ENCODE measurements around the gene SYT15B.
"Not testable (repeated sequence)": the region's sequence is repeated elsewhere in the genome, so short reads cannot be mapped to it uniquely, and the experiment has no call there.

SYT15B gene

DNA sequence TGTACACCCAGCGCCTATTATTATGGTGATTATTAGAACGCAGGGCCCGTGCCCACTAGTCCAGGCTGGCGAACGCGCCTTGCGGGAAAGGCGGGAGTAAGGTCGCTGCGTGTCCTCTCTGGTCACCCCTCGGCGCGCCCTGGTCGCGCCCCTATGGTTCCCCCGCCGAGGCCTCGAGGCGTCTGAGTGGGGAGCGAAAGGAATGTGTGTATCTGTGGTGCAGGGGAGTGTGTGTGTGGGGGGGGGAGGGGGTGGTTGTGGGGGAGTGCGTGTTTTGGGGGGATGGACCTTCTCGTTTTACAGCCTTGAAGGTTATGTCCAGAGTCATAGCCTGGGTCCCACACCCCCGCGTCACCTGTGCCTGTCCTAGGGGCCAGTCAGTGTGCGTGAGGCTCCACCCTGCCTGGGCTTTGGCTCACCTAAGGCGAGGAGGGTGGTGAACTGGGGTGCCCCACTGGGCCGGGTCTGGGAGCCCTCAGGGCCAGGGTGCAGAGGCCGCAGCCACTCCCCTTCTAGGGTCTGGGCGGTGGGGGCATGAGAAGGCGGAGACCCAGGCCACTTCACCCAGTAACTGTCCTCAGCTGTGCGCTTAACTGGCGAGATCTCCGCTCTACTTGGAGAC lies at the start of gene SYT15B:
Gene SYT15B (minus strand): TSS at position 39 of the 622 bp plus-strand sequence. CDS start 952 bp downstream, outside the sequence.
- DNase-seq = not testable (repeated sequence)

DNA sequence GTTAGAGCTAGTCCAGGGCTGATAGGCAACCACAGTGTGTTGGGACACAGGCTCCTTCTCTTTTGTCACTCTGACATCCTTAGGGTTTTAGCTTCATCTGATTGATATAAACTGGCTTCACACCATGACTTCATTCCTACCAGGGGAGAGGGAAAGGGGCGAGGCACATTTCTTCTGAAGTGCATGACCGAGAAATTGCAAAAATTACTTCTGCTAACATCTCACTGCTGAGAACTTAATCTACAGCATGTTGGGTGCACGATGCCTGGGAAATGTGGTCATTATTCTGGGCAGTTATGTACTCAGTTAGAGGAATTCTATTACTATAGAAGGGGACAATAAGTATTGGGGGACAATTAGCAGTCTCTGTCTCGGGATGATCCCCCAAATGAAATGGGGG lies 16.2 kb upstream of the SYT15B start:
- DNase-seq = not testable (repeated sequence)

DNA sequence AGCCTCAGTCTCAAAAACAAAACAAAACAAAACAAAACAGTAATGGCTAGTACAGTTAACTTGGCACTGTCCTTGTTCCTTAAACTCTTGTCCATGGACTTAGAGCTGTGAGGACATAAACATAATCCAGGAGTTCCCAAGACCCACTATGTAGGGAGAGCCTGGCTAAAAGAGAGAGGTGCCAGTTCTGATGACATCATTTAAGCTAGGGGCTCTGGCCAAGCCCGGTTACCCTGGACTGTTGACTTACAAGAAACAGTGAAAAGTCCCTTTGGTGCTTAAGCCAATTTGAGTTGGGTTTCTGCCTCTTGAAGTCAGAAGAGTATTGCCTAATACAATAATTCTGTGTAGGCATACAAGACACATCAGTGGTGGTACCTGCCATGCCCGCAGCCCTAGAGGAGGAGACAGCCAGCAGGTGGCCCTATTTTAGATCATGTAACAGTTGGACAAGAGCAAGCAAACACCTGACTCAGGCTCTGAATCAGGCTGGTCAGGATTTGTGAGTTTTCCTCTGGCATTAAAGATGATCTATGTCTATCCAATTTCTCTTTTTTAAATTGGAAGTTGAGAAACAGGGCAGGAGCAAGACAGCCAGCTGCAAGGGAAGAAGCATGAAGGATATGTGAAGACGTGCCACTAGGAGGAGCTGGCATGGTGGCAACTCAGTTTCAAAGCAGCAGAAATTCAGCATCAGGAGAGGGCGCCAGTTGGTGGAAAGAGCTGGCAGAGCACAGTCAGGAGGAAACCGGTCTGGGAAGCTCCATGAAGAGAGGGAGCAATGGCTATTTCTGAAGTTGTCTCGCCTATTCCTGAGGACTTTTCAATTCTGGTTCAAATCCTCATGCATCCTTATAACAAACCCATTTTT lies 12.2 kb upstream of the SYT15B start:
- not testable (repeated sequence) for DNase-seq

DNA sequence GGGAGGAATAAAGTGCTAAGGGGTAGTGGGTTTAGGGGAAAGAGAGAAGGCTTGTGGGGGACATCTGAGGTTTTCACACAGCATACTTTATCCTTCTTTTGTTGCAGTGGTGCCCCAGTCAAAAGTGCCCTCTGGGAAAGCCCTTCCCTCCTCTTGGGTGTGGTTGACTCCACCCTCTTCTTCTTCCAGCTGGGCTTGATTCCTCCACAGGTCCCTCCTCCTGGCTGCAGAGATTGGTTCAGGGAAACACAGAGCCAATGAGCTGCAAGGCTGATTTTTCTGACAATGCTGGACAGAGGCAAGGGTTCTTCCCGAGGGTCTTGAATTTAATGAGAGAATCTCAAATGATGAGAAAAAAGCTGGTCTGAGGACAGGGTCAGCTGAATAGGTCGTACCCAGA lies 7.4 kb upstream of the SYT15B start:
- not testable (repeated sequence) for DNase-seq

DNA sequence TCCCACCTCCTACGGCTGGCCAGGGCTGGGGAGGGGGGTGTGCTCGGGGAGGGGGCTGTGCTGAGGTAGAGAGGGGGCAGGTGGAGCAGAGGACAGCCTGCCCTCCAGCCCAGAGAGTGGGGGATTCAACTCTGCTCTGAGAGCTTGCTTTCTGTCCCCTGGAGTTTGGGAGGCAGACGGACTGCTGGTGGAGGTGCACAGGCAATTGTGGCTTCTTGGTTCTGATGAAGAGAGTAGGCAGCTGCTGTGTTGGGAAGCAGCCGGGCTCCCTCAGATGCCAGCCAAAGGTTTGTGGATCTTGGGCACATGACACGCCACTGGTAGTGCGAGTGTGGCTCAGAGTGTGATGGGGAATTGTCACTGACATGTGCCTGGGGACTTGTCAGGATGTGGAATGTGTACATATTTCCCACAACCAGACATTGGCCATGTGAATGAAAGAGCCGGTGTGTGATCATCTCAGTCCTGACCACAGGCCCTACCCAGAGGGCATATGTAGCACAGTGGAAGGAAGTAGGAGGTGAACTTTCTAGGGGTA lies 5.3 kb upstream of the SYT15B start:
- DNase-seq = not testable (repeated sequence)

DNA sequence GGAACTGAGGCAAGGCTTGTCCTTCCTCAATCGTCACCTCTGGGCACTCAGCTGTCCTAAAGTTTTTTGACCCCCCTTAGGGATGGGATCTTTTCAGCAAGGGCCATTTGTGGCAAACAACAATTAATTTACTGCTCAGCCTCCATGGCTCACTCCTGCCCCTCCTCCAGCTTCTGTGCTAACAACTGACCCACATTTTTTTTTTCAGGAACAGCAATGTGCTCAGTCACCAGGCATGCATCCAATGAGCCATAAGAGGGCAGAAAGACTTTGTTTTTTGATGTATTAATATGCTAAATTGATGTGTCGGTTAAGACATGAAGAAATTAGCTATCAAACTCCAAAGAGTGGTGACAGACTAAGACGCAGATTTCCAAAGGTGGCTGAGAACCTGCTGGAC lies 4.7 kb upstream of the SYT15B start:
- DNase-seq = not testable (repeated sequence)

DNA sequence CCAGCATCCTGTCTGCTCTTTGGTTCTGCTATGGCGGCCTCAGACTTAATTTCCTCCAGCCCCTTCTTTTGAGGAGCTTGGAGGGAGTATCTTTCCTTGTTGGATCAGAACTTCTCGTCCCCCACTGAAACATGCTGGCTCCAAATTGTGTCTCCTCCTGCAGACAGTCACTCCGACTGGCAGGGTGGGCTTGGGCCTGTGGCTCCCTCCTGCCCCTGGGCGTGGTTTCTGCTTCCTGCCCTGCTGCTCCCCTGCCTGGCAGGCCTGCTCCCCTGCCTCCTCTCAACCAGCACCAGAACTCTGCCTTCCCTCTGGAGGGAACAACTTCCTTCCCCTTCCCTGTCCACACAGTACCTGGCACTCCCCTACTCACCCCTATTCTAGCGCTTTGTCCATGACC lies 3.8 kb upstream of the SYT15B start:
- not testable (repeated sequence) for DNase-seq

DNA sequence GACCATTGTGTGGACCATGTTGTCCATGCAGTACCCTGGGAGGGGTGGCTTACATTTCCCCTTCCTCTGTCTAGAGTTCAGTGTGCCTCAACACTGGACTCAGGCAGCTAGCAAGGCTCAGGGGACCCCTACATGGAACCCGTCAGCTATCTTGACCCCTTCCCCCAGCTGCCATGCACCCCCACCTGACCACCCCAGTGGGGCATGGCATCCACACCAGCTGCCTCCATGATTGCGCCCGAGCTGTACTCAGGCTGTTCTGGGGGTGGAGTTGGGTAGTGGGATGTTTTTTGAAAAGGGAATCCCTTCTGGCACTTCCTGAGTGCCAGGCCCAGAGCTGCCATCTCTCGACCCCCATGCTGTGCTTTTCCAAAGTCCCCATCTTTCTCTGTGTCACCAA lies 1.8 kb upstream of the SYT15B start:
- not testable (repeated sequence) for DNase-seq

DNA sequence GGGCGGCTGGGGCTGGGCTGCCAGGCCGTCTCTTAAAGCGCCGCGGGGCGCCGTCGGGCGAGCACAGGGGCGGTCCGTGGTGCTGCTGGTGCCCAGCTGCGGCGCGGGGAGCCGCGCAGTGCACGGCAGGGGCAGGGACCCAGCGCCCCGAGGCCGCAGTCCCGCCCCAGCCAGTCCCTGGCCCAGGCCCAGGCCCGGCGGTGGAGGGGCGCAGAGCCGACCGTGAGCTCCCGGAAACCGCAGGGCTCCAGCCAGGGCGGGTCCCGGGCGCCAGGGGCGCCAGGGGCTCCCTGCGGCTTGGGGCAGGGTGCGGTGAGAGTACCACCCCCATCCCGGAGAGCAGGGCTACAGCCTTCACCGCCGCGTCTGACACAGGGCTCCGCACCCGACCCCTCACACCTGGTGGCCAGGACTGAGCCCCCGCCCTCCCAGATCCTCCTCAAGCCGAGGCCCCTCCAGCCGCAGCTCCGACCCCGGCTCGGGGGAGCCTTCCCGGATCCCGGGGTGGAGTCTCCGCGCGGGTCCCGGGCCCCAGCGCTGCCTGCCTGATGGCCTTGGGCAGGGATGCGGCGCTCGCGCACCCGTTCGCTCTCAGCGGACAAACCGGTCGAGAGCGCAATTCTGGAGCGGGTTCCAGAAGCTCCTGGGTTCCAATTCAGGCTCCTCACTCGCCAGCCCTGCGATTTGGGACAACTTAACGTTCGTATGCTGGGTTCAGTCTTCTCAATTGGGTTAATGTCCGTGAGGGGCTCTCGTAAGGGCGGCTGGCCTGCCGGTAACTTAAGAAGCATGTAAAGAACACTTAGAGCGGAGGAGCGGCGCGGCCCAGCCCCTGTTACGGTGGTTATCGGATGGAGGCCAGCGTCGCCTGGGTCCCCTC lies 478 bp downstream of the SYT15B start:
- DNase-seq = not testable (repeated sequence)

DNA sequence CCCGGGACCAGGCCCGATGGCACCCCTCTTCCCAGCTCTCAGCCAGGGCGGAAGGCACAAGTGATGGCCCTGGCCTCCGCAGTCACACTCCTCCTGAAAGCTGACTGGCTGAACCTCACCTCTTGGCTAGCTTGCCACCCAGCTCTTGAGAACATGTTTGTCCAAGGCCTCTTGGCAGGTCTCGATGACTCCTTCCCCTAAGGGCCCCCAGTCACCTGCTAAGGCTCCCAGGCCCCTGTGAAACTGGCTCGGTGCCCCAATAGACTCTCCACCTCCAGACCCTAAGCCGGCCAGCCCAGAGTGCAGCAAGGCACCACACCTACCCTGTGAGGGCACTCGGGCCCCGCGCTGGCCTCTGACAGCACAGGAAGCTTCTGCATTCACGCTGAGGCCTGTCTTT lies 4.5 kb downstream of the SYT15B start:
- not testable (repeated sequence) for DNase-seq

DNA sequence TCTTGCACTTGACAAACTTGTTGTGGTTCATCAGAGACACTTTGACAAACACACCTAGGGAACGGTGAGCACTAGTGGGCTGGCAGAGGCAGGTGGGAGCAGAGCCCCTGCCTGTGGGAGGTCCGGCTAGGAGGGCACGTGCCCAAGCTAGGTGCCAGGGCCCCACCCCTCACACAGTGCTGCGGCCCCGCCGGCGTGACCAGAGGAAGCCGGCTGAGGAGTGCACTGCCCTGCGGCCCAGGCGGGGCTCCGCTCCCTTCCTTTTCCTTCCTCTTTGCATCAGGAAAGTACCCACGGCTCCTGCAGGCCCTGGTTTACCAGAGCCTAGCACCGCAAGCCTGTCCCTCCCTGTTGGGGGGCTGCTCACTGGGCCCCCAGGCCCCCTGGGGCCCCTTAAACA lies 7.2 kb downstream of the SYT15B start:
- DNase-seq = not testable (repeated sequence)

DNA sequence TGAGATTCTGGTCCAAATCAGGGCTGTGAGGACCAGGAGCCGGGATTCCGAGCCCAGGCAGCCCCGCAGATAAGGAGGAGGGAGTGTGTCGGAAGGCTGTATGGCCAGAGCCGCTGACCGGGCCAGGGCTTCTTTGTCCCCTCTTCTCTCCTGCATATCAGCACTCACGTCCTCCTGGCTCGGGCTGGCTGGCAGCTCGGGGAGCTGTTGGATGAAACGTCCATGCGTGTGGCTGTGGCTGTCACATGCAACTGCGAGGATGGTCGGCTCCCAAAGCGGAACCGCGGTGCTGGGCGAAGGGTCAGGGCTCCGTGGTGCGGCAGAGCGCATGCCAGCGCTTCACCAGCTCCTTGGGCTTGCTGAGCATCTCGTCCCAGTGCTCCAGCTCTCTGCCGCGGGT lies 9.5 kb downstream of the SYT15B start:
- DNase-seq = not testable (repeated sequence)

DNA sequence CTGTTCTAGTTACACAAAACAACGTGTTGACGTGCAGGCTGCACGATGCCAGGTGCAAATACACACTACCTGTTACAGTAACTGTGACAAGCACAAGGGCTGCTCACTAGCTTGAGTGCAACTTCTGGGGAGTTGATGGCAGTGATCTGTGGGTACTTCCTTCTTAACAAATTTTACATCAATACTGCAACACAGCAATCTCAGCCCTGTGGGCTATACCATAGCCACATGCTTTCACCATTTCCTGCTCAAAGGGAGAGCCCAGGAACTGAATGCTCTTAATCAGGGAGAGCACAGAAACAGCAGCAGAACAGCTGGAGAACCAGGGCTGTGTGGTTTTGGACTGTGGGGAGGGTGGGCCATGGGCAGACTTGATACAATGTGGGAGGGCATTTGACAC lies 10.2 kb downstream of the SYT15B start:
- not testable (repeated sequence) for DNase-seq

DNA sequence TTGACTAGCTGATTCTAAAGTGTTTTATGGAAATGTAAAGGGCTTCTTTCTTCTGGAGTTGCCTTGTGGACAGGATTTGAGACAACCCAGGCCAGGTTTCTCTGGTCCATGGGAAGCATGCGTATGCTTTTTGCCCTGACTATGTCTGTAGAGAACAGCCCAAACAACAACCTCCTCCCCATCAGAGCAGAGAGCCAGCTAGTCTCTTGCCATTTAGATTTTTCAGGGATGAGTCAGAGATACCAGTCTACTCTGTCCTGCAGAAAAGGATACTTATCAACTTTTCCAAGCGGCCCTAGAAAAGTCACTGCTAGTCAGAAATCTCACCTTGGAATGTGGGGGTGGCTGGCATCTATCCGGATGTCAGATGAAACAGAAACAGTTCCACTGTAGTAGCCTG lies 11.6 kb downstream of the SYT15B start:
- DNase-seq = not testable (repeated sequence)

DNA sequence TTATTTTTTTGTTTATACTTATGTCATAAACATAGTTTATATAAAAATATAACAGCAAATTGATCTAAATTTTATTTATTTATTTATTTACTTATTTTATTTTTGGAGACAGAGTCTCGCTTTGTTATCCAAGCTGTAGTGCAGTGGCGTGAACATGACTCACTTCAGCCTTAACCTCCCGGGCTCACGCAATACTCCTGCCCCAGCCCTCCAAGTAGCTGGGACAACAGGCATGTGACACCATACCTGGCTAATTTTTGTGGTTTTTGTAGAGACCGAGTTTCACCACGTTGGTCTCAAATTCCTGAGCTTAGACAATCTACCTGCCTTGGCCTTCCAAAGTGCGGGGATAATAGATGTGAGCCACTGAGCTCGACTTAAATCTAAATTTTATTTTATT lies 13.0 kb downstream of the SYT15B start:
- not testable (repeated sequence) for DNase-seq

DNA sequence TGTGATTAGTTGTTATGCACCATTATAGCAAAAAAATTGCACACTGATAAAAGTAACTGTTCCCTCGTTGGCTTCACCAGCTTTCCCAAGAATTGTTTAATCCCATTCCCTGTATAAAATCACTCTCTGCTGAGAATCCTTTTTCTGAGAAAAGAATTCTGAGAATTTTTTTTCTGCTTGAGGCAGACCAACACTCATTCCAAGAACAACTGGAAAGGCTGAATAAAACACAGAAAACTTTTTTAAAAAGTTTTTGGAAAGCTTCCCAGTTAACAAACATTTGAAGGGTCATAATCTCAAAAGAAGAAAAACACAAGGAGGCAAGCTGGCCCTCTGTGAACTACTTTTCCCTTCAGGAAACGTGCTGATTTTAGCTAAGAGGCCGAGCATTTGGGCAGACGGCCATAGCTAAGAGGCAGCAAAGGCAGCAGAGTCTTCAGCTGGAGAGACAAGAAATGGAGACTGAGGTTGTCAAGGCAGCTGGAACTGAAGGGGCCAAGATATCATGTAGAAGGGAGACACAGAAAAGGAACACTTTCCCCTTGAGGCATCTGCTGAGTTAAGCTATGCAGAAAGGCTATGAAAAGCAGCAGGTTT lies 16.5 kb downstream of the SYT15B start:
- DNase-seq = not testable (repeated sequence)

DNA sequence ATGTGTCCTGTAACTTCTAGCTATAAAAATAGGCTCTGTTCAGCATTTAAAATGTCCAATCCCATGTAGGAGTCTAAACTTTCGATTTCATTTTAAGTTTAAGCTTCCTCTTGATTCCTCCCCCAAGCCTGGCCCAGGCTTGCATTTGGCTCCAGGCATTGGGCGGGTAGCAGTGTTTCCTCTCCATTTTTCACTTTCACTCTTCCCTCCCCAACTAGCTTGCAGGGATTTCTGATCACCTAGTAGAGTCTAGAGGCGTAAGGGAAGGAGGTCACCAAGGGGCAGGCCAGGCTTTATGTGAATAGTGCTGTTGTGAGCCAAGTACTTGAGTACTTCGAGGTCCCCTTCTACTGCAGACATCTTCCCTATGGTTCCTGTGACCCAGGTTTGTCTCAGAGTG lies 18.5 kb downstream of the SYT15B start:
- not testable (repeated sequence) for DNase-seq

DNA sequence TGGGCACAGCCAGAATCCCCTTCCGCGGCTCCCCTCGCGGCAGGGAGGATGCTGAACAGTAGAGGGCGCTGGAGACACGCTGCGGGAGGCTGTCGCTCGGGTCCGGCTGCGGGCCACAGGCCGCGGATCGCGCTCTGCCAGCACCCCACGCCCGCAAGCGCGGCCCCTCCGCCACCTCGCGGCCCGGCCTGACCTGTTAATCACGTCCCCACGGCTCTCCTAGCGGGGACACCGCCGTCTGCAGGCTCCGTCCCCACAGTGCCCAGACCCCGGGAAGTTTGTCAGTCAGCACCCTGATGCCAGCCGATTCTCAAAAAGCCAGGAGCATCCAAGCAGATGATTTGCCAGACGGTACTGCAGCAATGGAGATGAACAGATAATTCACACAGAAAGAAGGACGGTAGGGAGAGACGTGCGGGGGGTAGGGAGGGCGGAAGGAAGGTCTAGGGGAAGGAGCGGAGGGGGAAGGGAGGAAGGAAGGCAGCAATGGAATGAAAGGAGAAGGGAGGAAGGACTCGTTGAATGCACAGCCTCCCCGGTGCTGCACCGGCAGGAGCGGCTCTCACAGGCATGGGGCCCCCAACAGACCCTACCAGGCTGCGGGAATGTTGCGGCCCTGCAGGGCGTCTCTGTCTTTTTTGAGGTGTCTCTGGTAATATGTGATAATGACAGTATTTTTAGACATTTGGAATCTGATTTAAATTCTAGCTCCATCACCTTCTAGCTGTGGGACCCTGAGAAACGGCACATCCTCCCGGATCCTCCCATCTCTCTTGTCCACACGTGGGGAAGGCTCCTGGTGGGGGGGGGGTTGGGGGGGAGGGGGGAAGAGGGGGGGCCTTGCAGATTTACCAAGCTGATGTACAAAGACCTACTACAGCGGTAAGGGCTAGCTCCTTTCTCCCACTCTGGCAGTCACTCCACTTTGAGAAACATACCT lies 19.5 kb downstream of the SYT15B start:
- DNase-seq = not testable (repeated sequence)

DNA sequence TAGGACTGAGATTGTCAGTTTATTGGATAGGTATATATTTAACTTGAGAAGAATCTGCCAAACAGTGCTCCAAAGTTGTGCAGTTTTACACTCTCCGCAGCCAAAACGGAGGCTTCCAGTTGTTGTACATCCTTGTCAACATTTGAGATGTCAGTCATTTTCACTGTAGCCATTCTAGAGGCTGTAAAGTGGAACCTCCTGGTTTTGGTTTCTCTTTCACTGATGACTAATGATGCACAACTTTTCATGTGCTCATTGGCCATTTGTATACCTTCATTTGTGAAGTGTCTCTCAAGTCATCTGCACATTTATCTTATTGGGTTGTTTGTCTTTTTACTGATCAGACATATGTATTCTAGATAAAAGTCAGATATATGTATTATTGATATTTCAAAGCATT lies 22.5 kb downstream of the SYT15B start:
- not testable (repeated sequence) for DNase-seq

DNA sequence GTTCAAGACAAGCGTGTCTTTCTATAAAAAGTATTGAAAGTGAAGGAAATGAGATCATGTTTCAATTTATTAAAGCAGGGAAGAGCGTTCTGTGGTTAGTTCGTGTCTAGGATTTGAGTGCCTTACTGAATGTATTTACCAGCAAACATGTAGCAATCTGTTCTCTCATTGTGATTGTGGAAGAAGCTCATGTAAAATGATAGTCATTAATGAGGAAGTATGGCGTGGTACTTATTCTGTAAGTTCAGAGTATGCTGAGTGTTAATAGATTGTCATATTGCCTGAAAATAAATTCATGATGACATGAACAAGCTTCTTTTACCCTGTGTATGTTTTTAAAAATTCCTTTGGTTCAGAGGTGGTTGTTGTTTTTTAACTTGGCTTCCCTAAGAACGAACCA lies 32.5 kb downstream of the SYT15B start:
- DNase-seq = not testable (repeated sequence)

DNA sequence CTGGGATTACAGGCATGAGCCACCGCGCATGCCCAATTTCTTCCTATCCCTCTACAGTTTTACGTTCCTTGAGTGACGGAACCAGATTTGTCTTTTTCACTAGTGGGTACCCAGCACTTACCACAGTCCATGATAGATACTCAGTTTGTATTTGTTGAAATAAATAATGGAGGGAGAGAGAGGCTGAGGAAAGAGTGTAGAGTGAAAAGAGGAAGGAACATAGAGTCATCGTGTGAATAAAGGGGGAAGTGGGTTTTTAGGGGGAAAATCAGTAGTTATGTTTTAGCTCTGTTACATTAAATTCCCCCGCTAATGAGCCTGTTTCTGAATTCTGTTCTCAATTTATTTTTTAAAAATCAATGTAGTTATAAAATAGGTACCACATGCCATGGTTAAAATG lies 37.7 kb downstream of the SYT15B start:
- not testable (repeated sequence) for DNase-seq
